ENCODE data around the gene RNF151. TPM values are rescaled to one million over a fixed set of nuclear protein-coding genes. Genes with fewer than 3 reads are reported as not detected.

RNF151 gene
- total and polyA plus RNA-seq, 2 of the 13 experiments (the other 11 are each of a cell fraction or from before 2014, with no cell fraction given): not detected

- TF ChIP-seq ZNF770 (CRISPR knock-in tag; IDR thresholded peaks at IDR 0.05): peak; percentile 20; the same call in 1 of the 2 replicates
- no peak for TF ChIP-seq ZNF878 (CRISPR knock-in tag; IDR thresholded peaks at IDR 0.05)
- TF ChIP-seq ELF1 (CRISPR knock-in tag; IDR thresholded peaks at IDR 0.05): no peak
- TF ChIP-seq BCLAF1 (IDR thresholded peaks at IDR 0.05): no peak
- TF ChIP-seq SAP130 (CRISPR knock-in tag; IDR thresholded peaks at IDR 0.05; ENCODE audit: low read depth): peak; percentile 43; the same call in 1 of the 2 replicates
- no peak for TF ChIP-seq NONO (IDR thresholded peaks at IDR 0.05)
- TF ChIP-seq NONO (CRISPR knock-in tag; conservative IDR thresholded peaks at IDR 0.05): 0 out of 2 replicates have a peak, but pooled peaks have one; percentile 24
- no peak for TF ChIP-seq ZBTB46 (CRISPR knock-in tag; IDR thresholded peaks at IDR 0.05; ENCODE audit: borderline replicate concordance)
- no peak for TF ChIP-seq MEF2D (CRISPR knock-in tag; IDR thresholded peaks at IDR 0.05)
- TF ChIP-seq ZNF136 (CRISPR knock-in tag; IDR thresholded peaks at IDR 0.05; ENCODE audit: low read depth): no peak
- TF ChIP-seq ZNF687 (CRISPR knock-in tag; IDR thresholded peaks at IDR 0.05): peak; percentile 75
- TF ChIP-seq ZNF296 (CRISPR knock-in tag; conservative IDR thresholded peaks at IDR 0.05): 0 out of 2 replicates have a peak, but pooled peaks have one; percentile 24
- TF ChIP-seq ZKSCAN8 (CRISPR knock-in tag; IDR thresholded peaks at IDR 0.05; ENCODE audit: borderline replicate concordance): no peak
- 0 out of 2 replicates have a peak, but pooled peaks have one; percentile 35 for TF ChIP-seq ZBTB38 (CRISPR knock-in tag; IDR thresholded peaks at IDR 0.05)
- TF ChIP-seq JUN (CRISPR knock-in tag; IDR thresholded peaks at IDR 0.05): no peak
- TF ChIP-seq PATZ1 (CRISPR knock-in tag; IDR thresholded peaks at IDR 0.05): no peak; the same call in 1 of the 2 replicates
Measured at GRCh38 chr16:1933097-1933661, 33.5 kb upstream of the RNF151 start (continued).

Measured in HepG2 (cell line).